ENCODE results near the gene CAMK2A. TPM values are rescaled to one million over a fixed set of nuclear protein-coding genes. Genes with fewer than 3 reads are reported as not detected.

Gene CAMK2A
- total and polyA plus RNA-seq, 2 donors (not counting 3 experiments of a cell fraction or from before 2014, with no cell fraction given): not detected

- Histone ChIP-seq H4K20me1 (replicated peaks; ENCODE audit: control insufficient read depth, extremely low read depth, insufficient read depth, low read length) (no peaks in the 10 kb centered on the region), H3K9me3 (replicated peaks; ENCODE audit: control insufficient read depth, insufficient read depth, low read length) (no peaks in the 10 kb centered on the region), H3K4me3 (replicated peaks in 1 of 3; ENCODE audit: insufficient read depth in 1 of 3, low read depth in 1 of 3, low read length in 3 of 3) (no peak overlapping the region), H2AFZ (ENCODE audit: low read depth, low read length) (no peak overlapping the region), H3K4me1 (ENCODE audit: control insufficient read depth, extremely low read depth, insufficient read depth, low read length) (no peaks in the 10 kb centered on the region), H3K27ac (ENCODE audit: insufficient read depth, low read depth, low read length) (no peak overlapping the region), H3K36me3 (ENCODE audit: control insufficient read depth in 2 of 2, extremely low read depth in 1 of 2, insufficient read depth in 2 of 2, low read length in 2 of 2) (no peaks in the 10 kb centered on the region), H3K27me3 (ENCODE audit: control insufficient read depth in 2 of 2, insufficient read depth in 2 of 2, low read length in 2 of 2) (peaks cover 0 to 5% of the 10 kb centered on the region in 2 experiments), H3K4me2 (ENCODE audit: insufficient read depth, low read length) (no peak overlapping the region), H3K79me2 (ENCODE audit: control insufficient read depth, insufficient read depth, low read length) (no peaks in the 10 kb centered on the region), H3K9me1 (replicated peaks; ENCODE audit: control insufficient read depth, extremely low read depth, insufficient read depth, low read length) (no peaks in the 10 kb centered on the region), H3K9ac (replicated peaks; ENCODE audit: extremely low read depth, insufficient read depth, low read length) (no peak overlapping the region)
- POLR2A ChIA-PET: no interaction called here
- no peak for DNase-seq (ENCODE audit: low read depth, low spot score)
- BruUV-seq (replicated peaks): no TSS peak
- no peak for FAIRE-seq
- CTCF ChIA-PET: no interaction called here
- intact Hi-C loops (cut with micrococcal nuclease) (no loop called here), dilution Hi-C loops (cut with MboI; ENCODE audit: extremely low pct_ligation_motif_present, low sequenced_read_pairs) (no loop called here)
- TF ChIP-seq CTCF (IDR thresholded peaks at IDR 0.05; ENCODE audit: extremely low read depth in 1 of 2, insufficient read depth in 1 of 2, low read depth in 1 of 2, low read length in 2 of 2) (no peak), MAX (IDR thresholded peaks at IDR 0.05; ENCODE audit: insufficient read depth, insufficient read length) (no peak), POLR2A (IDR thresholded peaks at IDR 0.05; ENCODE audit: low read depth, low read length) (no peak), FOS (IDR thresholded peaks at IDR 0.05; ENCODE audit: borderline replicate concordance, insufficient read depth, low read length) (no peak), POLR2AphosphoS5 (IDR thresholded peaks at IDR 0.05; ENCODE audit: insufficient read depth, low read depth, low read length) (no peak), MYC (IDR thresholded peaks at IDR 0.05; ENCODE audit: low read depth, low read length) (no peak), GATA2 (IDR thresholded peaks at IDR 0.05; ENCODE audit: insufficient read depth, insufficient read length, low read depth, low read length) (no peak), JUN (IDR thresholded peaks at IDR 0.05; ENCODE audit: borderline replicate concordance, insufficient read depth, insufficient read length, low read depth) (no peak)
Observed at GRCh38 chr5:150244209-150244608, 45.4 kb downstream of the CAMK2A start.

Data from endothelial cell of umbilical vein (primary cell).